GM04503 (cell line): ENCODE data around the gene STX1A.
"Not testable (repeated sequence)": the region's sequence is repeated elsewhere in the genome, so short reads cannot be mapped to it uniquely, and the experiment has no call there.

ENCODE experiments used
- DNase-seq: peaks from one replicate; pipeline ENCODE4 v3.0.0-alpha.2; 2012; ENCODE audit warnings: low read depth

STX1A gene

GRCh38 chr7:73735528-73735905 lies 16.0 kb upstream of the STX1A start:
- DNase-seq, result no peak

GRCh38 chr7:73734619-73735527 lies 15.4 kb upstream of the STX1A start:
- no peak for DNase-seq

- DNase-seq, result no peak
Measured at GRCh38 chr7:73732397-73732796, 12.9 kb upstream of the STX1A start.

GRCh38 chr7:73730485-73730884 lies 11.0 kb upstream of the STX1A start:
- no peak for DNase-seq

GRCh38 chr7:73728551-73728950 lies 9.1 kb upstream of the STX1A start:
- no peak for DNase-seq

- DNase-seq, result no peak
Measured at GRCh38 chr7:73727952-73728351, 8.5 kb upstream of the STX1A start.

GRCh38 chr7:73726083-73726466 lies 6.6 kb upstream of the STX1A start:
- DNase-seq, result no peak

GRCh38 chr7:73723813-73724212 lies 4.3 kb upstream of the STX1A start:
- no peak for DNase-seq

- DNase-seq, result no peak
Measured at GRCh38 chr7:73722785-73723184, 3.3 kb upstream of the STX1A start.

- DNase-seq, result not testable (repeated sequence)
Measured at GRCh38 chr7:73722182-73722581, 2.7 kb upstream of the STX1A start.

GRCh38 chr7:73721377-73721817 lies 1.9 kb upstream of the STX1A start:
- DNase-seq, result no peak

GRCh38 chr7:73720443-73720842 lies 974 bp upstream of the STX1A start:
- not testable (repeated sequence) for DNase-seq

GRCh38 chr7:73719806-73720169 lies 319 bp upstream of the STX1A start:
- DNase-seq, result no peak

GRCh38 chr7:73718438-73718881 lies 1.0 kb downstream of the STX1A start:
- DNase-seq, result no peak

GRCh38 chr7:73717991-73718405 lies 1.5 kb downstream of the STX1A start:
- peak; percentile 50 for DNase-seq

GRCh38 chr7:73717025-73717807 lies 2.3 kb downstream of the STX1A start:
- DNase-seq, result no peak

- DNase-seq, result no peak
Measured at GRCh38 chr7:73716318-73716890, 3.1 kb downstream of the STX1A start.

- peak; percentile 84 for DNase-seq
Measured at GRCh38 chr7:73715648-73716317, 3.7 kb downstream of the STX1A start.

- DNase-seq, result not testable (repeated sequence)
Measured at GRCh38 chr7:73713319-73713718, 6.2 kb downstream of the STX1A start.

GRCh38 chr7:73712773-73713172 lies 6.7 kb downstream of the STX1A start:
- no peak for DNase-seq

- DNase-seq, result no peak
Measured at GRCh38 chr7:73708961-73709549, 10.4 kb downstream of the STX1A start.
